Stomach (tissue), 4 donors: ENCODE measurements around the gene E2F2.

Experiments
- EP300 ChIP-seq: sonication (generic); formaldehyde crosslinking; IDR thresholded peaks from one replicate; pipeline ENCODE4 v1.6.1; 2017; ENCODE audit warnings: antibody characterized with exemption
- POLR2A ChIP-seq, 4 donors: fragments of 450-650 bp; IDR thresholded peaks; one replicate each; pipeline ENCODE4 v1.6.1; 2016; ENCODE audit warnings: antibody characterized with exemption in 4 of 4, control low read depth in 2 of 4, mild to moderate bottlenecking in 1 of 4, moderate library complexity in 1 of 4
- POLR2AphosphoS5 ChIP-seq, 3 donors: sonication (generic); formaldehyde crosslinking; IDR thresholded peaks; one replicate each; pipeline ENCODE4 v1.6.1; 2016; ENCODE audit warnings: antibody characterized with exemption in 3 of 3
- TF ChIP-seq, protein P1 (sequence below), 7 experiments: fragments of 450-650 bp in 4 of 7; fragments of 200-600 bp in 3 of 7; sonication (generic) in 3 of 7; IDR thresholded peaks; one replicate each; pipeline ENCODE4 v1.5.1; 2016 to 2019; ENCODE audit warnings: antibody characterized with exemption in 7 of 7, control low read depth in 2 of 7, mild to moderate bottlenecking in 1 of 7

DNA sequence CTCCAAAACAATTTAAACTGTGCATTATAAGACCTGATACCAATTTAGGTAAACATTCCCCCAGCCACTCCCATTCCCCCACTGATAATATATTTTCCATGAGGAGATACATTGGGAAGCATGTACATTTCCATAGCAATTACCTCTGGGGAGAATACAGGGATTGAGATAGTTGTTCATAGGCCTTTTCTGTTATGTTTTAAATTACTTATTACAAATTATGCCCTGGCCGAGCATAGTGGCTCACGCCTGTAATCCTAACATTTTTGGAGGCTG is 51.4 kb downstream of the E2F2 start:
- TF ChIP-seq, protein P1, sequence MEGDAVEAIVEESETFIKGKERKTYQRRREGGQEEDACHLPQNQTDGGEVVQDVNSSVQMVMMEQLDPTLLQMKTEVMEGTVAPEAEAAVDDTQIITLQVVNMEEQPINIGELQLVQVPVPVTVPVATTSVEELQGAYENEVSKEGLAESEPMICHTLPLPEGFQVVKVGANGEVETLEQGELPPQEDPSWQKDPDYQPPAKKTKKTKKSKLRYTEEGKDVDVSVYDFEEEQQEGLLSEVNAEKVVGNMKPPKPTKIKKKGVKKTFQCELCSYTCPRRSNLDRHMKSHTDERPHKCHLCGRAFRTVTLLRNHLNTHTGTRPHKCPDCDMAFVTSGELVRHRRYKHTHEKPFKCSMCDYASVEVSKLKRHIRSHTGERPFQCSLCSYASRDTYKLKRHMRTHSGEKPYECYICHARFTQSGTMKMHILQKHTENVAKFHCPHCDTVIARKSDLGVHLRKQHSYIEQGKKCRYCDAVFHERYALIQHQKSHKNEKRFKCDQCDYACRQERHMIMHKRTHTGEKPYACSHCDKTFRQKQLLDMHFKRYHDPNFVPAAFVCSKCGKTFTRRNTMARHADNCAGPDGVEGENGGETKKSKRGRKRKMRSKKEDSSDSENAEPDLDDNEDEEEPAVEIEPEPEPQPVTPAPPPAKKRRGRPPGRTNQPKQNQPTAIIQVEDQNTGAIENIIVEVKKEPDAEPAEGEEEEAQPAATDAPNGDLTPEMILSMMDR (IDR thresholded peaks at IDR 0.05): no peak
- TF ChIP-seq EP300 (no peak), POLR2AphosphoS5 (IDR thresholded peaks at IDR 0.05) (no peak), POLR2A (IDR thresholded peaks at IDR 0.05) (no peak)
